Astrocyte of the spinal cord (primary cell): Measurements from ENCODE around the gene LPAR1.
A peak's percentile ranks its signal among the peaks of the same experiment; 100 is the strongest.

ENCODE experiments used
- DNase-seq: peaks from one replicate; pipeline ENCODE4 v3.0.0; 2011; ENCODE audit warnings: low read depth, low spot score
- H3K4me3 ChIP-seq: 2 replicates; pipeline ENCODE4 v1.5.1; 2011; ENCODE audit warnings: low read depth, mild to moderate bottlenecking, low read length, moderate library complexity
- CTCF ChIP-seq: IDR thresholded peaks from 2 replicates; pipeline ENCODE4 v1.5.1; 2012; ENCODE audit warnings: low read depth, mild to moderate bottlenecking, low read length, inconsistent platforms
- in situ Hi-C: cut with HindIII; loops from 2 replicates; pipeline ENCODE4 v1.10.0; 2017; ENCODE audit warnings: low sequenced_read_pairs

Gene LPAR1

DNA sequence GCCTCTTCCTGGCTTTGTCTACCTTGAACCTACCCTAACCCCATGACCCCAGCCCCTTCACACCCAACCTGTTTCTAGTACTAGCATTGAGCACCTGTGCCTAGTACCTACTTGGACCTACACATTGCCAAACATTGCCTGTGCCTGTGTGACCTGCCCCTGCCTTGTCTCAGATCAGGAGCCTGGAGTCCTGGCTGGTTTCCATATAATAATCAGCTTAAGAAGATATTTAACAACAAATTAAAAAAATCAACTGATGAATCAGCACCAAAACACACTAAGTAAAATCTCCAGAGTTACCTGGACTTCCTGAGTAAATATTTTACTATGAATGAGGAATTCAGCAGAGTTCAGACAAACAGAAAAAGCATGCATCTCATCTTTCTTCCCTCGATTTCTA is 17.7 kb downstream of the LPAR1 start:
- no peak for TF ChIP-seq CTCF
- no peak overlapping the region for H3K4me3 ChIP-seq
- in situ Hi-C loops: no loop called here
- no peak for DNase-seq

DNA sequence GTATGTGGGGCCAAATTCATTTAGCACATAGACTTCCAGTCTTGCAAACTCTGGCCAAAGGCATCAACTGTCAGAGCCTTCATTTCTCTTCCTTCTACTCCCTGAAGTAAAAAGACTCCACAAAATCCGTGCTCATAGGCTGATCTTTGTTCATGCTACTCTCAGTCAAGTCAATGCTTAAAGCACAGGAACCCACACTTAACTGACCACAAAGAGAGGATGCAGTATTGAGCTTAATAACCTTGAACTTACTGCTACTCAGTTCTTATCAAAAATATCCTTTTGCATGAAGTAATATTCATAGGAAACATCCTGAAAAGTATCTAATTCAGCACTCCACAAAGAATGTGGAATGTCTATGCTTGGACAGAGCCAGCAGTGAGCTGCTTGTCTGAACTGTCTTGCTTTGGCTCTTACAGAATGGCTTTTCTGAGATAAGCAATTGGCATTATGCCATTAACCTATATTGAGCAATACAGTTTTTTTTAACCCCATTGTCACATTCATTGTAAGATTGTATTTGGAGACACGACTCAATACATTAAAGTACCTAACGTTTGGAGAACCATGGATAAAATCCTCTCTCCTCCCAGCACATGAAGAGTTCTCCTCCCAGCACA is 21.7 kb downstream of the LPAR1 start:
- H3K4me3 ChIP-seq: no peak overlapping the region
- TF ChIP-seq CTCF: no peak
- peak; percentile 64 for DNase-seq
- in situ Hi-C loops: no loop called here

GRCh38 chr9:111016016-111016415 is 22.3 kb downstream of the LPAR1 start:
- no peak overlapping the region for H3K4me3 ChIP-seq
- TF ChIP-seq CTCF: no peak
- in situ Hi-C loops: no loop called here
- DNase-seq: no peak

GRCh38 chr9:111013707-111014106 is 24.6 kb downstream of the LPAR1 start:
- in situ Hi-C loops: no loop called here
- no peak for TF ChIP-seq CTCF
- no peak overlapping the region for H3K4me3 ChIP-seq
- DNase-seq: no peak

GRCh38 chr9:111013250-111013649 is 25.0 kb downstream of the LPAR1 start:
- in situ Hi-C loops: no loop called here
- no peak for TF ChIP-seq CTCF
- no peak for DNase-seq
- H3K4me3 ChIP-seq: no peak overlapping the region

DNA sequence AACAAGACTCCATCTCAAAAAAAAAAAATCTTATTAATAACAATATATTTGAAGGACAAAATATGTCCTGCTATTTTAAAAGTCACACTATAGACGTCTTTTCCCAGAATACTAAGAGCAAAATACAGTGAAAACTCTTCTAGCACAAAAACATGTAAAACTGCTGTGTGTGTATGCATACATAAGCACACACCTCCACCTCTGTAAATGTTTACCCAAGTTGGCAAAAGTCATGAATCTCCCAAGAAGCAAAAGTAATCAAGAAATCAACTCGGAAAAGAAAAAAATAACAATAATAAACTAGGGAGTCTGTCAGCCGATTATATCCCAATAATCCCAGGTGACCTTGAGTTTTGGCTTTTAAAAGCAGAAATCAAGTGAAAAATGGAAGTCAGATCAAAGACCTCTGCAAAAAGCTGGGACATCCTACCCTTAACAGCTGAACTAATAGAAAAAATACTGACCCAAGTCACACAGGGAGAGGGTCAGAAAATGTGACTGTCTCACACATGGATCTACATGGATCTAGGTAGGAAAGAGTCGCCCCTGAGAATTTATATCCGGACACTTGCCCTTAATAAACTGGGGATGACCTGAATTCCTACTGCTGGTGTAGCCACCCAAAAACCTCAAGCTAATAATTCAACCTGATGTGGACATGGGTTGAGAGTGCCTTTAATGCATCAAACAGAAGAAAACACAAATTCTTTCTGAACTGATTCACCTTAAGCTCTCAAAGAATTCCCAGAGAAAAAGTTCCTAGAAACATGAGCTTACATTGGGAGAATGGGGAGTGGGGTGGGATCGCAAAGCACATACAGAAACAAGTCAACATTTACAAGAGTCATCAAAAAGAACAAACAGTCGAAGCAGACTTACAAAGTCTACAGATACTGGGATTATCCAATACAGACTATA is 29.9 kb downstream of the LPAR1 start:
- TF ChIP-seq CTCF: no peak
- in situ Hi-C loops: no loop called here
- peak; percentile 30 for DNase-seq
- H3K4me3 ChIP-seq: no peak overlapping the region
